NOMO-1 (cell line): ENCODE measurements around the gene CATSPERD.
"Not testable (repeated sequence)": the region's sequence is repeated elsewhere in the genome, so short reads cannot be mapped to it uniquely, and the experiment has no call there.

Experiments used
- DNase-seq, 2 experiments: peaks; one replicate each; lab custom pipeline; 2025; ENCODE audit not compliant: unreplicated experiment in 2 of 2; lab: John Stamatoyannopoulos, UW

The CATSPERD gene

DNA sequence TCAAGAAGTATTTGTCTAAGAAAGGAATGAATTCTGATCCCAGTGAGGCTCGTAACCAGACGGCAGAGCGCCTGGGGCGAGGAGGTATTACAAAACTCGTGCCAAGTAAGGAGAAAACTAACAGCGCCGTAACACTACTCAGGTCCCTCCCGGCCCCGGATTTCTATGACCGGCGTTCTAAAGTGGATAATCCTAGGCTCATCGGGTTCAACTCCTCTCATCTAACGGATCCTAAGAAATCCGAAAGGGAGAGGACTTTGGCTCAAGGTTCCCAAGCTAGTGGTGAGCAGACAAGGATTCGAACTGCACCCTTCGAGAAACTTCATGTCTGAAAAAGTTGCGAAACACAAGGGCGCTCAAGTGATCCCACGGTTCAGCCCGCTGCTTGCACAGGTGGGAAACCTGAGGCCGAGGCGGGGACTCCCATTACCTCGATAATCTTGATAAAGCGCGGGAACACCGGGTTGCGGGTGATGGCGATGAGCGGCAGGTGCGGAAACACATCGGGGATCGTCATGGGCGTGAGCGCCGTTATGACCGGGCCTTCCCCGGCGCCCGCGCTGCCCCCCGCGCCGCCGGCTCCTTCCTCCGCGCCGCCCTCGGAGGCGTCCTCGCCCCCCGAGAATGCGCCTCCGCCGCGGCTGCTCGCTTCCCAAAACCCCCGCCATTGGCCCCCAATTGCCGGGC, 1.0 kb upstream of the CATSPERD start:
- peak in 1 of 2 experiments; percentile 7 for DNase-seq

DNA sequence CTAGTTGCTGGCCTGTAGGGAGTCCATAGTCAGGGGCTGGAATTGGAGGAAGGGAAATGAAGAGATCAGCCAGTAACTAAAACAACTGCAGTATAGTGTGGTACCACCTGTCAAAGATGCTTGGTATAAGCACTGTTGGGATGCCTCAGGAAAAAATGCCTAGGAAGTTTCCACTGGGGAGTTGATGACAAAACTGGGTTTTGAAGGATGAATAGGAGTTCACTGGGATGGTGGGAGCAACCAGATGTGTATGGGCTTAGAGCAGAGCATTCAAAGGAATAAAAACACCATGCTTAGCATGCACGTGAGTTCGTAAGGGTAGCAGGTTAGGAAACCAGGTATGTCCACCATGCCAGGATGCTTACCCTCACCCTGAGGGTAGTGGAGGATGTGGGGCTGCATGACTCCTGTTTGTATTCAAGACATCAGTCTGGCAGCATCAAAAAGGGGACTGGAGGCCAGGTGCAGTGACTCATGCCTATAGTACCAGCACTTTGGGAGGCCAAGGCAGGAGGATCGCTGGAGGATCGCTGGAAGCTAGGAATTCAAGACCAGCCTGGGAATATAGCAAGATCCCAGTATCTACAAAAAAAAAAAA, 7.1 kb downstream of the CATSPERD start:
- DNase-seq, result no peak

DNA sequence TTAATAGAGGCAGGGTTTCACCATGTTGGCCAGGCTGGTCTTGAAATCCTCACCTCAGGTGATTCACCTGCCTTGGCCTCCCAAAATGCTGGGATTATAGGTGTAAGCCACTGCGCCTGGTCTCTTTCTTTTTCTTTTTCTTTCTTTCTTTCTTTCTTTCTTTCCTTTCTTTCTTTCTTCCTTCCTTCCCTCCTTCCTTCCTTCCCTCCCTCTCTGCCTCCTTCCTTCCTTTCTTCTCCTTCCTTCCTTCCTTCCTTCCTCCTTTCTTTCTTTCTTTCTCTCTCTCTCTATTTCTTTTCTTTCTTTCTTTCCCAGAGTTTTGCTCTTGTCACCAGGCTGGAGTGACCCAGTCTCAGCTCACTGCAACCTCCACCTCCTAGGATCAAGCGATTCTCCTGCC, 12.7 kb downstream of the CATSPERD start:
- DNase-seq, result not testable (repeated sequence)

DNA sequence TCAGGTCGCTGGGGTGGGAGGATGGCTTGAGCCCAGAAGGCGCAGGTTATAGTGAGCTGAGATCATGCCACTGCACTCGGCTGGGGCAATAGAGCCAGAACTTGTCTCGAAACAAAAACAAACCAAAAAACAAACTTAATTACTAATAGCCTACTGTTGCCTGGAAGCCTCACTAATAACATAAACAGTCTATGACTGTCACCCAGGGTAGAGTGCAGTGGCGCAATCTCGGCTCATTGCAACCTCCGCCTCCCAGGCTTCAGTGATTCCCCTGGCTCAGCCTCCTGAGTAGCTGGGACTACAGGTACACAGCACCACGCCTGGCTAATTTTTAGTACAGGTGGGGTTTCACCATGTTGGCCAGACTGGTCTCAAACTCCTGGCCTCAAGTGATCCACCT, 18.0 kb downstream of the CATSPERD start:
- no peak for DNase-seq

DNA sequence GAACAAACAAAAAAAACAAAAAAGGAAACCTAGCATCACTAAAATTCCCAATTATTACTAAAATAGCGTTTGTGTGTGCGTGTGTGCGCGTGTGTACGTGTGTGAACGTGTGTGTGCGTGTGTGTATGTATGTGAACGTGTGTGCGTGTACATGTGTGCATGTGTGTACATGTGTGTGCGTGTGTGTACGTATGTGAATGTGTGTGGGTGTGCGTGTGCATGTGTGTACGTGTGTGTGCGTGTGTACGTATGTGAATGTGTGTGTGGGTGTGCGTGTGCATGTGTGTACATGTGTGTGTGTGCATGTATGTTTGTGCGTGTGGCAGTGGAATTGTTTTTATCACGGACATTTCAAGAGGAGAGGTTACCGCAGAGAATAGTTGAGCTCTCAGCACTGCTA, 21.6 kb downstream of the CATSPERD start:
- DNase-seq, result no peak

DNA sequence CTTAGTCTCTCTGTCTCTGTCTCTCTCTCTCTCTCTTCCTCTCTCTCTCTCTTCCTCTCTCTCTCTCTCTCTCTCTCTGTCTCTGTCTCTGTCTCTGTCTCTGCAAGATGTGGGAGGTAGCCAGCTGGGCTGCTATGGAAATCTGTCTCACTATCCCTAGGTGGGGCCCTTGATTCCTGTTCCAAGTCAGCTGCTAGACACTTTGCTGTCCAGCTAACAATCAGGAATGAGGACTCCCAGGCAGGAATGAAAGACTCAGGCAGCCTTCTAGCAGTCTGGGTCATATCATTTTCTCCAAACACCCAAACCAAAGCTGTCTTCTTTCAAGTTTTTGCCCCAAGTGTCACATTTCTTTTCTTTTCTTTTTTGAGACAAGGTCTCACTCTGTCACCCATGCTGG, 23.2 kb downstream of the CATSPERD start:
- DNase-seq, result no peak

DNA sequence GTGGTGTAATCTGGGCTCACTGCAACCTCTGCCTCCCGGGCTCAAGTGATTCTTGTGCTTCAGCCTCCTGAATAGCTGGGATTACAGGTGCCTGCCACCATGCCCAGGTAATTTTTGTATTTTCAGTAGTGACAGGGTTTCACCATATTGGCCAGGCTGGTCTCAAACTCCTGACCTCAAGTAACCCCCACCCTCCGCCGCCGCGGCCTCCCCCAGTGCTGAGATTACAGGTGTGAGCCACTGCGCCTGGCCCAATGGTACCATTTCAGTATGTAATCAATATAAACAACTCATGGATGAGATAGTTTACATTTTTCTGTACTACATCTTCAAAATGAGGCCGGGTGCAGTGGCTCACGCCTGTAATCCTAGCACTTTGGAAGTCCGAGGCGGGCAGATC, 24.6 kb downstream of the CATSPERD start:
- DNase-seq, result not testable (repeated sequence)

DNA sequence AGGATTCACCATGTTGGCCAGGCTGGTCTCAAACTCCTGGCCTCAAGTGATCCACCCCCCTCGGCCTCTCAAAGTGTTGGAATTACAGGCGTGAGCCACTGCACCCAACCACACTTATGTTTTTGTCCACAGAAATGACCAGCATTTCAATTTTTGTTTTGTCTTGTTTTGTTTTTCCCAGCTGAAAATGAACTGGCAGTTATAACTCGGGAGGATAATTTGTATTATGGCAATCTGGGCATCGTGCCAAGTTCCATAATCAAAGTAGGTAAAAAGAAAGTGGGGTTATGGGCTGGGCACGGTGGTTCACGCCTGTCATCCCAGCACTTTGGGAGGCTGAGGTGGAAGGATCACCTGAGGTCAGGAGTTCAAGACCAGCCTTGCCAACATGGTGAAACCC, 28.5 kb downstream of the CATSPERD start:
- not testable (repeated sequence) for DNase-seq

DNA sequence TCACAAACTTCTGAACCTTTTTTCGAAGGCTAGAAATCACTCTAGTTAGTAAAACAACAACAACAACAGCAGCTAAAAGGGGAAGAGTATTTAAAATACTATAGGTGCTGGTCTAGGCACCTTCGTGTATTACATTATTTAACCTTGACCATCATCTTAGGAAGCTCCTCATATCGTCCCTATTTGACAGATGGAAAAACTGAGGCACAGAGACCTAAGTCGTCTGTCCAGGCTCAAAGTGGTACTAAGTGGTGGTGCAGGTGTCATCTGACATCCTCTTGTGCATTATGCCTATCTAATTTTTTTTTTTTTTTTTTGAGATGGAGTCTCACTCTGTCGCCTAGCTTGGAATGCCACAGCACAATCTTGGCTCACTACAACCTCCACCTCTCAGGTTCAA, 29.1 kb downstream of the CATSPERD start:
- no peak for DNase-seq

DNA sequence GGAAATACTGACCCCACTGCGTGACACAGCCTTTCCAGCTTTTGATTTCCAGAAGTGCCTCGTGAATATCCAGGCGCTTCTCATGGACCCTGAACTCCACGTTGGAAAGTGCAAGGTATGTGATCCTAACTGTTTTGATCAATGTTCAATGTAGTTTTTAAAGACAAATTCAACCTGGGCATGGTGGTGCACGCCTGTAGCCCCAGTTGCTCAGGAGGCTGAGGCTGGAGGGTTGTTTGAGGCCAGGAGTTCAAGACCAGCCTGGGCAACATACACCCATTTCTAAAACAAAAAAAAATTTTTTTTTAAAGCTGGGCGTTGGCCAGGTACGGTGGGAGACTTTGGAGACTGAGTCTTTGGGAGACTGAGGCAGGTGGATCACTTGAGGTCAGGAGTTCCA, 31.3 kb downstream of the CATSPERD start:
- no peak for DNase-seq

DNA sequence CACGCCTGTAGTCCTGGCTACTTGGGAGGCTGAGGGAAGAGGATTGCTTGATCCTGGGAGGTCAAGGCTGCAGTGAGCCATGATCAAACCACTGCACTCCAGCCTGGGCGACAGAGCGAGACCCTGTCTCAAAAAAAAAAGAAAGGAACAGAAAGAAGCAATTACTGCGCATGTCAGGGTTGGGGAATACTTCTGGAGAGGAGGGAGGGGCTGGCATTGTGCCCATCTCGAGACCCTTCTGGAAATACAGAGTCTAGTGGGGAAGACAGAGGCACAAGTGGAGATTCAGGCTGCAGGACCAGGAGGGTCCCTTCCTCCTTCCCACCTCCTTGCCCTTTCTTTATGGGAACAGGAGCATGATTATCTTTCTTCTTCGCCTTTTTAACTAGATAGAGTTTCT, 33.3 kb downstream of the CATSPERD start:
- DNase-seq, result no peak

DNA sequence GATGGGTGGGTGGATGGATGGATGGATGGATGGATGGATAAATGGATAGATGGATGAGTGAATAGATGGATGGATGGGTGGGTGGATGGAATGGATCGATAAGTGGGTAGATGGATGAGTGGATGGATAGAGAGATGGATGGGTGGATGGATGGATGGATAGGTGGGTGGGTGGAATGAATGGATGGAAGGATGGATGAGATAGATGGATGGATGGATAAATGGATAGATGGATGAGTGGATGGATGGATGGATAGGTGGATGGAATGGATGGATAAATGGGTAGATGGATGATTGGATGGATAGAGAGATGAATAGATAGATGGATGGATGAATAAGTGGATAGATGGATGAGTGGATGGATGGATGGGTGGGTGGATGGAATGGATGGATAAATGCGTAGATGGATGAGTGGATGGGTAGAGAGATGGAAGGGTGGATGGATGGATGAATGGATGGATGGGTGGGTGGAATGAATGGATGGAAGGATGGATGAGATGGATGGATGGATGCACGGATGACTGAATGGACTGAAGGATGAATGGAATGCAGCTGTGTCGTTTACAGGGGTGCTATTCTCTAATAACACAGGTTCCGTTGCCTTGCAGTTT, 42.3 kb downstream of the CATSPERD start:
- DNase-seq, result no peak

DNA sequence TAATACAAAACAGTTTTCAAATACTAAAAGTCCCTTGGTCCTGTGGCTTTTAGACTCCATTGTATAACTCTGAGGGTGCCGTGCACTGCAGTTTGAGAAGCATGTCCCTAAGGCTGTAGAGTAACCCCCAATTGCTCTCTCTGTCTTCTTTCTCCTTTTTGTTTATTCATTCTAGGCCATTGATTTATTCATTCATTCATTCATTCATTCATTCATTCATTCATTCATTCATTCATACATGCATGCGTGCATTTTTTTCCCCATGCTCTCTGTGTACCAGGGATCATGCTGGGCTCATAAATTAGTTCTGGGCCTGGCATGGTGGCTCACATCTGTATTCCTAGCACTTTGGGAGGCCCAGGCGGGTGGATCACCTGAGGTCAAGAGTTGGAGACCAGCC, 44.8 kb downstream of the CATSPERD start:
- DNase-seq, result no peak

DNA sequence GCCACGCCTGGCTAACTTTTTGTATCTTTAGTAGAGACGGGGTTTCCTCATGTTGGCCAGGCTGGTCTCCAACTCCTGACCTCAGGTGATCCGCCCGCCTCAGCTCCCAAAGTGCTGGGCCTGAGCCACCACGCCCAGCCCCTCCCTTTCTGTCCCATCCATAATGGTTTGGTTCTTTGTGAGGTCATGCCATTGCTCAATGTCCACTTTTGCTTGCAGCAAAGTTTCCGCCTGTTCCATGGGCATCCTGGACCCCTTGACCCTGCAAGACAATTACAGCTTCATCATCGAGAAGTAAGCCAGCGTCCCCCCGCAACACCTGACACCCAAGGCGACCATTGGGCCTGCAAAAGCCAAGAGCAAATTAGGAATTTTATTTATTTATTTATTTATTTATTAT, 47.5 kb downstream of the CATSPERD start:
- DNase-seq, result no peak

DNA sequence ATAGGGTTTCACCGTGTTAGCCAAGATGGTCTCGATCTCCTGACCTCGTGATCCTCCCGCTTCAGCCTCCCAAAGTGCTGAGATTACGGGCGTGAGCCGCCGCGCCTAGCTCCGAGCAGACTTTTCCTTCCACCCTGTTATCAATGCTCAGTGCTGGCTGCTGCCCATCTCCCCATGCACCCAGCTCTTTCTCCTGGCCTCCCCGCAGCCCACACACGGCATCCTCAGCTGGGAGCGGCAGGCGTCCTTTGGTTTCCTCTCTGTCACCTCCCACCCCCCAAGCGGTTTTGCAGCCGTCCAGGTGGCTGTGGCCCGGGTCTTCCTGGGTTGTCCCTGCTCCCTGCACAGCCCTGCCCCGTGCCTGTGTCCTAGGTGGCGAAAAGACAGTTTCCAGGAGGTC, 52.0 kb downstream of the CATSPERD start:
- DNase-seq, result no peak

DNA sequence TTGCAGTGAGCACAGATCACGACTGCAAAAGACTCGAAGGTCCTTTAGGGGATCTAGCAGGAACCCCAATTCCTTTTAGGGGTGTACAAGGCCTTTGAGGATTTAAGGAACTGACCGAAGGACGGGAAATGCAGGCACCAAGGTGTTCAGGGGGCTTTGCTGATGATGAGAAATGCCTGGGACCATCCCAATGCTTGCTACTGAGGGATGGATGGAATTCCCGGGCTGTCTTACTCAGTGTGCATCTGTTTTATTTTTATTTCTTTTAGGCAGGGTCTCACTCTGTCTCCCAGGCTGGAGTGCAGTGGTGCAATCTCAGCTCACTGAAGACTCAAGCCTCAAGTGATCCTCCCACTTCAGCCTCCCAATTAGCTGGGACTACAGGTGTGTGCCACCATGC, 52.8 kb downstream of the CATSPERD start:
- no peak for DNase-seq

DNA sequence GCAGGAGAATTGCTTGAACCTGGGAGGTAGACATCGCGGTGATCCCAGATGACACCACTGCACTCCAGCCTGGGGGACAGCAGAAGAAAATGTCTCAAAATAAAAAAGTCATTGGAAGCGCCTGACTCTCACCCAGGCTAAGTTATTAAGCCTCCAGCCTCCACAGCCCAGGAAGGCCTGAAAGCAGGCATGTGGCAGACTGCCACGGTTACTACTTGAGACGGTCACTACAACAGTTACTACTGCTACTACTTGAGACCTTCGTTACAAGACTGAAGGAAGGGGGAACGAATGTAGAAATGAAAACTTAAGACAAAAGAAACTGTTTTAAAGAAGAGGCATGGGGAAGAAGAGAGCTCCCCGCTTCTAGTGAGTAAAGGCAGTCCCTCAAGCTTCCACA, 54.5 kb downstream of the CATSPERD start:
- DNase-seq, result no peak

DNA sequence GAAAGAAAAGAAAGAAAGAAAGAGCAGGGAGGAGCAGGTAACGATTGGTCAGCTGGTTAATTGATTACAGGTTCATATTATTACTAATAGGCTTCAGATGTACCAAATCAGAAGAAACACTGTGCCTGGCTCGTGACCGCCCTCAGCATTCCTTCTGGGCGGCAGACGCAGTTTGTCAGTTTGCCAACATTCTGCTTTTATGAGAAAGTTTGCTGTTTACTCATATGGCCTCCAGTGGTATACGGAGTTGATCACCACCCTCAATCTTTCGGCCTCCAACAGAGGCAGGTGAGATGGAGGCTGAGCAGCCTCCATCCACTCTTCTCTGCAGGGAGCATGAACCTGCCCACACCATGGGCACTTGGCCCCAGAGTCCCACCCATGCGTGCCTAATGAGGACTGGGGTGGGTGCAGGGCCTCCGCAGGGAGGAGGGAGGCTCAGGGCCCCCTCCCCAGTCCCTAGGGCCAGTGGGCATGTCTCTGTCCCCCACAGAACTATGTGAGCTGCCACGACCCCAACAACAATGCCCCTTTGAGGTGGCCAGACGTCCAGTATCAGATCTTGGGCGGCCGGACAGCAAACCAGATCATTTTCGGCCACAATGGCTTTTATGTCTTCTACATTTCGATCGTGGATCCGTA, 55.4 kb downstream of the CATSPERD start:
- no peak for DNase-seq

DNA sequence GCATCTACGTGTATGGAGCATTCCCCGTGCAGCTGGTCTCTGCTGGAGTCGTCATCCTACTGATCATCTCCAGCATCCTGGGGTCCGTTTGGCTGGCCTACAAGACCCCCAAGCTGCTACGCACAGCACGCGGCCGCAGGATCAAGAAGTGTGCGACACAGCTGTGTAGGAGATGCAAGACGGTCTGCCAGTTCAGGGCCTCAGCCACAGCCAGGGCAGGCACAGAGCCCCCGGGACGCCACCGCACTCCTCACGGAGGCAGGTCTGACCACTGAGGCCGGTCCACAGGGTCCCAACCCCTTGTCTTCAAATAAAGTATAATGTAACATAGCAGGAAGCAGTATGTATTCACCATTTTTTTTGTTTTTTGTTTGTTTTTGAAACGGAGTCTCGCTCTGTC, 58.0 kb downstream of the CATSPERD start:
- no peak for DNase-seq

DNA sequence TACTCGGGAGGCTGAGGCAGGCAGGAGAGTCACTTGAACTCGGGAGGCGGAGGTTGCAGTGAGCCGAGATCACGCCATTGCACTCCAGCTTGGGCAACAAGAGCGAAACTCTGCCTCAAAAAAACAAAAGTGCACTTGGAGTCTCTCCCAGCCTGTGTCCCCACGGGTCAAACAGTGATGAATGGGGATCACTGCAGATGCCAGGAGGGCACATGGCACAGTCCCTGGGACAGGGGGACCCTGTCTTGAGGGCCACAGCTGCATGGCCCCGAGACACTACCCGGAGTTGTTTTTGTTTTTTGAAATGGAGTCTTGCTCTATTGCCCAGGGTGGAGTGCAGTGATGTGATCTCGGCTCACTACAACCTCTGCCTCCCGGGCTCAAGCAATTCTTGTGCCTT, 60.5 kb downstream of the CATSPERD start:
- DNase-seq, result not testable (repeated sequence)

DNA sequence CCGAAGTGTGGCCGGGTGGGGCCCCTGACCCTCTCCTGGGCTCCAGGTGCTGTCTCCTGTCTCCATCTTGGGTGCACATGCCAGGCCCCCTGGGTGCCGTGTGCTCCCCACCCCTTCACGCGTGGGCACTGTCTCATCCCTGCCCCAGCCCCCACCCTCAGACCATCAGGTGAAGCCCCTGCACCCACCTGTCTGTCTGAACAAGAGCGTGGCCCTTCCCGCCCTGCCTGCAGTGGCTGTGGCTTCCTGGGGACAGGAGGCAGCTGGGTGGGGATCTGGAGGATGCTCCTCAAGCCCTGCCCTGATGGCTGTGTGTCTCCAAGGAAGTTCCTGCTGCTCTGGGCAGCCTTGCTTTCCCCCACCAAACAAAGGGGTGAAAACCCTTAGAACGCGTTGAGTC, 61.9 kb downstream of the CATSPERD start:
- no peak for DNase-seq
